Activated T-cell treated with anti-CD3 and anti-CD28 coated beads for 24 hours (primary cell): Measurements from ENCODE around the gene IP6K1.
A peak's percentile ranks its signal among the peaks of the same experiment; 100 is the strongest.
"Not testable (repeated sequence)": the region's sequence is repeated elsewhere in the genome, so short reads cannot be mapped to it uniquely, and the experiment has no call there.

ENCODE experiments used
- DNase-seq: peaks from one replicate; pipeline ENCODE4 v3.0.0-alpha.2; 2020; ENCODE audit warnings: low read depth

IP6K1 gene

GRCh38 chr3:49688338-49689045, 97.8 kb downstream of the IP6K1 start:
- not testable (repeated sequence) for DNase-seq

DNA sequence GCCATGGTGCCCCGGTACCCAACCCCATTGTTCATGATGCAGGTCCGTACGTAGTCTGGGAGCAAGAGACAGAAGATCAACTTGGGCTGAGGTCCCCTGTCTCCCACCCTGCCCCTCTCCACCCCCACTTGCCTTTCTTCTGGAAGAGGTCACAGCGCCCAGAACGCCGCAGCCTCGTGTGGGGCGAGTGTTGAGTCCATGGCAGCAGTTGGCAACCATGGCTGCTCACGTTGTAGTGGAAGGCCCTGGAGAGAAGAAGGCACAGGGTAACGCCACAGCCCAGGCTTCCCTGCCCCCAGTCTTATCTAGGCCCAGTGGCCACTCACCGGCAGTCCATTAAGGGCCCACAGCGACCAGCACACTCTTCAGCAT, 98.9 kb downstream of the IP6K1 start:
- not testable (repeated sequence) for DNase-seq

DNA sequence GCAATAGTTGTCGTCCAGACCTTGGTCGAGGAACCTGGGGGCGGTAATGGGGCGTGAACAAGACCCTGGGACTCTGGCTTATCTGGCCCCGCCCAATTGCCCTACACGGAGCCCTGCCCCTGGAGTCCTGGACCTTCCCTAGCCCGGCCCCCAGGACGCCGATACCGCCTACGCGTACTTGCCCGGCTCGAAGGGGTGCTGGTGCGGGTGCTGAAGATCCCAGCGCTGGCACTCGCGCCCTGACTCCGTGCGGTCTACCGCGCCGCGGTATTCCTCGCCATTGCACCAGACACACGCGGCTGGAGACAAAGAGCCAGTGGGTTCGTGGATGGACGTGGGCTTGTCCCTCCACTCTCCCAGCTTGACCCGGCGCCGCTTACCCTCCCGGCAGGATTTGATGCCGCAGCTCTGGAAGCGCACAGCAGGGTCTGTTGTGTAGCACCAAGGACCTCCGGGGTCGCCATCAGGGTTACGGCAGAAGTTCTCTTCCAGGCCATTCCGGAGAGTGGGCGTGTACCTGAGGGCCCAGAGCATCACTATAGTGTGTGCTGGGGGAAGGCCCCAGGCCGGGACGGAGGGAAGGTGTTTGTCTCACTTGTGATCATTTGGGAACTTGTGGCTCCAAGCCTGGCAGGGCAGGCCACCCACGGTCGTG, 99.4 kb downstream of the IP6K1 start:
- DNase-seq = peak; percentile 22

GRCh38 chr3:49686346-49686745, 100.0 kb downstream of the IP6K1 start:
- DNase-seq = not testable (repeated sequence)

DNA sequence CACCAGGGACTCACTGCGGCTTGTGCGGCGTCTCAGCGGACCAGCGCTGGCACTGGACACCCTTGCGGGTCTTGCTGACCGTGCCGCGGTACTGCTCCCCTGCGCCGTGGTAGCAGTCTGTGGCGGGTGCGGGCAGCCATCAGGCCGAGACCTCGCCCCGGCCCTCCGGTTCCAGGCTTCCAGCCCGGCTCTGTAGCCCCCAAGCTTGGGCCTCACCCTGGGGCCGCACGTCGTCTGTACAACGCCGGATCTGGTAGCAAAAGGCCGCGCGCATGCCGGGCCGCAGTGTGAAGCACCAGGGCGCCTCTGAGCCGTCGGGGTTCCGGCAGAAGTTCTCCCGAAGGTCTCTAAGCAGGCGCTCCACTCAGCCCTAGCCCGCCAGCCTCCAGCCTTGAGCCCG, 100.5 kb downstream of the IP6K1 start:
- not testable (repeated sequence) for DNase-seq

DNA sequence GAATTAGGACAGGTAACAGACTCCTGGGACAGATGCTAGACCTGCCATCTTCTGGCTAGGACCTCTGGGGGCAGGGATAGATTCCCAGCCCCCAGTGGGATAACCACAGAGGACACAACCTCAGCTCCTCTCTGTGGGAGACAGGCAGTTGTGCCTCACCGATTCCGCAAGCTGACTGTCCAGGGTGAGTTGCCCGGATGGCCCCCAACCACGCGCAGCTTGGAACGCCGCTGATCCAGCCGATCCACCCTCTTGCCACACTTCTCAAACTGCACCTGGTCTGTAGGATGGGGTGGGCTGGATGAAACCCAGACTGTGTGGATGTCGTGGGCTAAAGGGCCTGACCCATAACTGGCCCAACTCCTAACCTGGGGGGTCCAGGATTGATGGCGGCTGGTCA, 101.2 kb downstream of the IP6K1 start:
- DNase-seq = not testable (repeated sequence)

DNA sequence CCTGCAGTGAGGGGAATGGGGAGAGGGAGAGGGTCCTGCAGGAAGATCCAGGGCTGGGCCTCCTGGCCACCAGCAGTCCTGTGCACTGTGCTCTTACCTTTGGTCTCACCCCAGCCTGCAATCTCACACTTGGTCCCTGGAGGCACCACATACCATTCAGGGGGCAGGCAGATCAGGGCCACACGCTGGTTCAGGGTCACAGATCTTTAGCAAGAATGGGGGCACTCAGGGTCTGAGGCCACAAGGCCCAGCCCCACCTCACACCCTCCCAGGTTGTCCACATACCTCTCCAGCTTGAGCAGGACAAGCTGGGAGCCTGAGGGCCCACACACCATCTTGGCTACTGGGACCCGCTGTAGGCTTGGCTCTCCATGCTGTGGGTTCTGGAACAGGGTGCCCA, 101.9 kb downstream of the IP6K1 start:
- DNase-seq = not testable (repeated sequence)

DNA sequence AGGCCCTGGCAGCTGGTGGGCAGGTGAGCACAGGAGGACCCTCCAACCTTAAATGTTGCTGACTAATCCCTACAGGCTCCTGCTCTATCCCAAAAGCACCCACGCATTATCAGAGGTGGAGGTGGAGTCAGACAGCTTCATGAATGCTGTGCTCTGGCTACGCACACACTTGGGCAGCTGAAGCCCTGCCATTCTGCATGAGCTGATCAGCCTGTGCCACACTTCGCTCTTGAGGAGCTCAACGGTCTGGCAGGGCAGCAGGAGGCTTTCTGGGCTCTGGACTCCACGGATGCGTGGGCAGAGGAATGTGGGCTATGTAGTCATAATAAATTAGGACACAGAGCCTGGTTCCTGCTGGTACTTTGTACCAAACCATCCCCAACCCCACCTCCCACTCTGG, 103.2 kb downstream of the IP6K1 start:
- no peak for DNase-seq

GRCh38 chr3:49681543-49681942, 104.8 kb downstream of the IP6K1 start:
- no peak for DNase-seq

DNA sequence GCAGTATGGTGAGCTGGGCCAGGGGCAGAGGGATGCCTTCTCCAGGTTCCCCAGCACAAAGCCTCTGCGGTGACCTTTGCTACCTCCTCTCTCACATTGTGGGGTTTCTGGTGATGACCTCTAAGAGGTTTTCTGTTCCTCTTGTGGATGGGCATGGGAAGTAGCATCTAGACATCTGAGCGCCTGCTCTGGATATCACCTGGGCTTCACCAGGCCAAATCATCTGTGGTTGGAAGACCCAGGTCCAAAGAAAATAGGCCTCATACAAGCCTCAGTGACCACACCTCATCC, 105.2 kb downstream of the IP6K1 start:
- DNase-seq = no peak

DNA sequence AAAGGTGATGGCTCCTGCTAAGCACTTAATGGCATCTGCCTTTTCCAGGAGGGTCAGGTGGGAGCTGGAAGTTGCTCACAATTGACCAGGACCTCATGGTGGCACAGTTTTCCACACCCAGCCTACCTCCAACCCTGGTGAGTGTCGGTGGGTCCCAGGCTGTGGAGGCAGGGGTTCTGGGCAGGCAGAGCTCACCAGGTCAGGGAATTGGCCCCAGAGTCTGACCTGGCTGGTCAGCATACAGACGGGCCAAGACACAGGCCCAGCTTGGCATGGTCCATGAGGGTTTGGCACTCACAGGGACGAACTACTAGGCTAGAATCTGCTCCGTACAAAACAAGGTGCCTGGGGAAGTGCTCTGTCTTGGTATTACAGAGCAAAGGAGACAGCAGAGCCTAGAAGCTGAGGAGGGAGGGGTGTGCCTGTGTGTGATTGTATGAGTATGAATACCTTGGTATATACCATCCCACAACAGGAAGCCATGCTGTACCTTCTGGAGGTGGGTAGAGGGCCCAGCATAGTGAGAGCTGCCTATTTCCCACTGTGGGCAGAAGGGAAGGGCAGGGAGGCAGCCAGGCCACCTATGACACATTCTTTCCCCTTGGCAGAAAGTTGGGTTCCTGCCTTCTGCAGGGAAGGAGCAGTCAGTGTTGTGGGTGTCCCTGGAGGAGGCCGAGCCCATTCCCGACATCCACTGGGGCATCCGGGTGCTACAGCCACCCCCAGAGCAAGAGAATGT, 105.7 kb downstream of the IP6K1 start:
- DNase-seq = no peak

DNA sequence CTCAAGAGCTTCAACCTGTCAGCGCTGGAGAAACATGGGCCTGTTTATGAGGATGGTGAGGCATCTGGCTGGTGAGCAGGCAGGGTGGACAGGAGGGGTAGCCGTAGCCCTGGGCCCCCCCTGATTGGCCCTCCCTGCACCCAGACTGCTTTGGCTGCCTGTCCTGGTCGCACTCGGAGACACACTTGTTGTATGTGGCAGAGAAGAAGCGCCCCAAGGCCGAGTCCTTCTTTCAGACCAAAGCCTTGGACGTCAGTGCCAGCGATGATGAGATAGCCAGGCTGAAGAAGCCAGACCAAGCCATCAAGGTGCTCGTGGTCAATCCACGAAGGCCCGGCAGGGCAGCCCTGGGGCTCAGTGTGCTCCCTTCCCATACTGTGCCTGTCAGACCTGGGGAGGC, 110.4 kb downstream of the IP6K1 start:
- DNase-seq = no peak

DNA sequence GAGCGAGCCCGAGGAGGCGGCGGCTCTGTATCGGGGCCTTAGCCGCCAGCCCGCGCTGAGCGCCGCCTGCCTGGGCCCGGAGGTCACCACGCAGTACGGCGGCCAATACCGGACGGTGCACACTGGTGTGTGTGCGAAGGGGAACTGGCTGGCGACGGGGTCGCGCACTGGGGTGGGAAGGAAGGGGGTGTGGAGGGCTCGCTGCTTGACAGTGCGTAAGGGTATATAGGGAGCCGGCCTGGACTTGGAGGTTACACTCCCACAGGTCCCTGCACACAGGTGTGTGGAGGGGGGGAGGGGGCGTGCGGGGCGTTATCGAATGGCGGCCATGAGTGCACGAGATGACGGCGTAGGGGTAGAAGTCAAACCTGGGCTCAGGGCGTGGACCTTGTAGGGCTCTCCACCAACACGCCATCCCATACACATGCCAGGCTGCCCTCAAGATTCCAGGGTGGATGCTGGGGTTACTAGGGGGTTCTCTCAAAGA, 111.8 kb downstream of the IP6K1 start:
- DNase-seq = no peak
